GM21737 (cell line): ENCODE data around the gene SMIM41.

Experiments
- ATAC-seq: cut with Tn5 transposase; IDR thresholded peaks from one replicate; pipeline ENCODE4 v1.9.1; 2021; ENCODE audit warnings: mild to moderate bottlenecking, moderate library complexity; ENCODE audit not compliant: unreplicated experiment

SMIM41 gene

GRCh38 chr12:52120951-52121823 is 41.7 kb downstream of the SMIM41 start:
- ATAC-seq = no peak

GRCh38 chr12:52121824-52122539 is 42.5 kb downstream of the SMIM41 start:
- no peak for ATAC-seq

GRCh38 chr12:52122540-52122871 is 43.0 kb downstream of the SMIM41 start:
- no peak for ATAC-seq

- no peak for ATAC-seq
These were observed 43.4 kb downstream of the SMIM41 start for GRCh38 chr12:52122904-52123303.

- no peak for ATAC-seq
These were observed 44.1 kb downstream of the SMIM41 start for GRCh38 chr12:52123487-52124186.

GRCh38 chr12:52125476-52125900 is 46.0 kb downstream of the SMIM41 start:
- no peak for ATAC-seq

GRCh38 chr12:52126050-52126604 is 46.6 kb downstream of the SMIM41 start:
- ATAC-seq = no peak

- no peak for ATAC-seq
These were observed 47.4 kb downstream of the SMIM41 start for GRCh38 chr12:52126605-52127578.

- ATAC-seq = no peak
These were observed 48.4 kb downstream of the SMIM41 start for GRCh38 chr12:52127683-52128450.

GRCh38 chr12:52130711-52131110 is 51.2 kb downstream of the SMIM41 start:
- no peak for ATAC-seq

- ATAC-seq = no peak
These were observed 53.3 kb downstream of the SMIM41 start for GRCh38 chr12:52132754-52133161.

- ATAC-seq = no peak
These were observed 58.2 kb downstream of the SMIM41 start for GRCh38 chr12:52137746-52138145.

- no peak for ATAC-seq
These were observed 59.6 kb downstream of the SMIM41 start for GRCh38 chr12:52139147-52139546.

- no peak for ATAC-seq
These were observed 60.1 kb downstream of the SMIM41 start for GRCh38 chr12:52139579-52140062.

- ATAC-seq = no peak
These were observed 61.8 kb downstream of the SMIM41 start for GRCh38 chr12:52141306-52141705.

GRCh38 chr12:52141875-52142274 is 62.4 kb downstream of the SMIM41 start:
- ATAC-seq = no peak

- ATAC-seq = no peak
These were observed 62.9 kb downstream of the SMIM41 start for GRCh38 chr12:52142431-52142830.

- no peak for ATAC-seq
These were observed 65.2 kb downstream of the SMIM41 start for GRCh38 chr12:52144512-52145227.
